Karpas-422 (cell line): ENCODE measurements around the gene ITPR1. TPM values are rescaled to one million over a fixed set of nuclear protein-coding genes. Genes with fewer than 3 reads are reported as not detected.

ENCODE experiments used
- DNase-seq: peaks from one replicate; pipeline ENCODE4 v3.0.0-alpha.2; 2015
- H2AFZ ChIP-seq: fragments of 200-600 bp; sonication (generic); 2 replicates; pipeline ENCODE4 v1.6.1; 2014; ENCODE audit warnings: antibody characterized with exemption, low read length, mixed read lengths
- H3K27ac ChIP-seq: fragments of 200-600 bp; sonication (generic); 2 replicates; pipeline ENCODE4 v1.5.1; 2014; ENCODE audit warnings: mild to moderate bottlenecking, low read length, moderate library complexity
- H3K27me3 ChIP-seq: fragments of 200-600 bp; sonication (generic); 2 replicates; pipeline ENCODE4 v1.6.1; 2014; ENCODE audit warnings: low read length, mixed read lengths
- H3K36me3 ChIP-seq: fragments of 200-600 bp; sonication (generic); 2 replicates; pipeline ENCODE4 v1.6.1; 2014; ENCODE audit warnings: low read length, mixed read lengths; ENCODE audit not compliant: insufficient read depth
- H3K4me1 ChIP-seq: fragments of 200-600 bp; sonication (generic); 2 replicates; pipeline ENCODE4 v1.6.1; 2014; ENCODE audit warnings: mild to moderate bottlenecking, low read length, mixed read lengths
- H3K4me2 ChIP-seq: fragments of 200-600 bp; sonication (generic); 2 replicates; pipeline ENCODE4 v1.6.1; 2014; ENCODE audit warnings: low read length, low read depth, mild to moderate bottlenecking; ENCODE audit not compliant: poor library complexity, severe bottlenecking
- H3K4me3 ChIP-seq: fragments of 200-600 bp; sonication (generic); 2 replicates; pipeline ENCODE4 v1.5.1; 2014; ENCODE audit warnings: mild to moderate bottlenecking, antibody characterized with exemption, low read length, mixed read lengths
- H3K79me2 ChIP-seq: fragments of 200-600 bp; sonication (generic); 2 replicates; pipeline ENCODE4 v1.6.1; 2014; ENCODE audit warnings: mild to moderate bottlenecking, low read length, mixed read lengths
- H3K9ac ChIP-seq: fragments of 200-600 bp; sonication (generic); 2 replicates; pipeline ENCODE4 v1.6.0; 2014; ENCODE audit warnings: low read length
- H3K9me2 ChIP-seq: fragments of 200-600 bp; sonication (generic), shearing (Covaris generic); replicated peaks from 2 replicates; pipeline ENCODE4 v1.6.0; 2014; ENCODE audit warnings: mild to moderate bottlenecking, low read length, moderate library complexity; ENCODE audit not compliant: insufficient read depth
- H3K9me3 ChIP-seq: fragments of 300-700, 200-600 bp; sonication (generic); 2 replicates; pipeline ENCODE4 v1.6.1; 2014; ENCODE audit warnings: low read length, mixed read lengths
- H4K20me1 ChIP-seq: fragments of 200-600 bp; sonication (generic); 2 replicates; pipeline ENCODE4 v1.6.1; 2014; ENCODE audit warnings: mild to moderate bottlenecking, antibody characterized with exemption, low read length, low read depth; ENCODE audit not compliant: insufficient read depth
- total RNA-seq: library from RNA; depleted of rRNA; stranded (reverse); fragments of >200 nt; shearing (Covaris generic); gene quantifications from 2 replicates; pipeline ENCODE4 v1.2.3, GENCODE V29; 2014; ENCODE audit warnings: low replicate concordance

ITPR1 gene
- total RNA-seq, 1 experiment from 2014 or later: 18.2 TPM

DNA sequence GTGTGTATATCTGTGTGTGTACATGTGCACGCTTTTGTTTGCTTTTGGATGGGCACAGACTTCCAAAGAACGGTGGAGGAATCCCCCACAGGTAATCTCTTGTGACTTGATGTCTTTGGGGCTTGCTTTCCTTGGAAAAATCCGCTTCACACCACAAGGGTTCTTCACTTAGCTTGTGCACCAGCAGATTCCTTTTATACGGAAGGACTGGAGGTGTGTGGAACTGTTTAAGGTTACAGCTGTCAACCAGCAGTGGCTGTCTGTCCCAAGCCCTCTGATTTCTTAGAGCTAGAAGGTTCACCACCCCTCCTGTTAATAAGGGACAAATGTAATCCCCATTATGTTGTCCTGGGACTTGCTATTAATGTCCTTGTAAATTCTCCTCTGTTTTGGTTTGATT, 193.5 kb downstream of the ITPR1 start:
- H3K9ac ChIP-seq: no peak overlapping the region
- no peaks in the 10 kb centered on the region for H3K4me1 ChIP-seq
- H3K79me2 ChIP-seq: no peaks in the 10 kb centered on the region
- no peaks in the 10 kb centered on the region for H3K36me3 ChIP-seq
- no peaks in the 10 kb centered on the region for H3K9me2 ChIP-seq
- no peaks in the 10 kb centered on the region for H3K9me3 ChIP-seq
- H2AFZ ChIP-seq: no peak overlapping the region
- H3K4me2 ChIP-seq: no peak overlapping the region
- no peaks in the 10 kb centered on the region for H4K20me1 ChIP-seq
- H3K27ac ChIP-seq: no peak overlapping the region
- H3K27me3 ChIP-seq: no peaks in the 10 kb centered on the region
- H3K4me3 ChIP-seq: no peak overlapping the region
- DNase-seq: no peak

DNA sequence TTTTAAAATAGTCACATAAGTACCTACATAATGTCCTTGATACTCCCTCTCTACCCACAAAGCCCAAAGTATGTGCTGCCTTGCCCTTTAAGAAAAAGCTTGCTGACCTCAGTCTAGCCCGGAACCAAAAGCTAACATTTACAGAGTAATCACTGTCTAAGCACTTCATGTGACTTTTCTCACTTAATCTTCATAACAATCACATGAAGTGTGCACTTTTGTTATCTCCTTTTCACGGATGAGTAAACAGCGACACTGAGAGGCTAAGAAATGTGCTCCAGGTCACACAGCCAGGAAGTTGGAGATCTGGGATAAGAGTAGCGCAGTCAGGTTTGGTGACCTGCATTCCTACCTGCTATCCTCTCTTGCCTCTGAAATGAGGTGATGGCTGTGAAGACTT, 194.0 kb downstream of the ITPR1 start:
- no peak overlapping the region for H2AFZ ChIP-seq
- H3K4me1 ChIP-seq: no peaks in the 10 kb centered on the region
- H3K9me2 ChIP-seq: no peaks in the 10 kb centered on the region
- no peaks in the 10 kb centered on the region for H4K20me1 ChIP-seq
- H3K79me2 ChIP-seq: no peaks in the 10 kb centered on the region
- H3K27me3 ChIP-seq: no peaks in the 10 kb centered on the region
- H3K4me2 ChIP-seq: no peak overlapping the region
- no peak overlapping the region for H3K4me3 ChIP-seq
- no peaks in the 10 kb centered on the region for H3K9me3 ChIP-seq
- H3K36me3 ChIP-seq: no peaks in the 10 kb centered on the region
- H3K27ac ChIP-seq: no peak overlapping the region
- no peak for DNase-seq
- no peak overlapping the region for H3K9ac ChIP-seq

DNA sequence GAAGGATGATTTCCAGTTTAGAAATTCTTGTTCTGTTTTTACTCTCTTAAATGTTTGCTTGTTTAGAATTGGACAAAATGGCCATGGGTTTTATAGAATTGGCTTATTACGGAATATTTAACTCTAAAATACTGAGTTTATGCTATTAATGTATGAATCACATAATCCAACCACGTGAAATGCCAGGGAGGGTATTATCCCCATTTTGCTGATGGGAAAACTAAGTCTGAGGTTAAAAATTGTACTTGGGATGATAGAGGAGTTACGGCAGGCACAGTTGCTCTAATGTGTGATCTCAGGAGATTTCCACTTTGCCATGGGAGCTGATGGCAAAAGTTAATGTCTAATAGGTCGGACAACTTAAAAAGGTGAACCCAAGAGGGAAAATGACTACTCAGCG, 194.4 kb downstream of the ITPR1 start:
- Histone ChIP-seq H3K9me2 (no peaks in the 10 kb centered on the region), H3K4me3 (no peak overlapping the region), H3K27me3 (no peaks in the 10 kb centered on the region), H3K9me3 (no peaks in the 10 kb centered on the region), H4K20me1 (no peaks in the 10 kb centered on the region), H3K79me2 (no peaks in the 10 kb centered on the region), H3K27ac (no peak overlapping the region), H3K9ac (no peak overlapping the region), H3K4me2 (no peak overlapping the region), H3K36me3 (no peaks in the 10 kb centered on the region), H2AFZ (no peak overlapping the region), H3K4me1 (no peaks in the 10 kb centered on the region)
- DNase-seq: no peak

DNA sequence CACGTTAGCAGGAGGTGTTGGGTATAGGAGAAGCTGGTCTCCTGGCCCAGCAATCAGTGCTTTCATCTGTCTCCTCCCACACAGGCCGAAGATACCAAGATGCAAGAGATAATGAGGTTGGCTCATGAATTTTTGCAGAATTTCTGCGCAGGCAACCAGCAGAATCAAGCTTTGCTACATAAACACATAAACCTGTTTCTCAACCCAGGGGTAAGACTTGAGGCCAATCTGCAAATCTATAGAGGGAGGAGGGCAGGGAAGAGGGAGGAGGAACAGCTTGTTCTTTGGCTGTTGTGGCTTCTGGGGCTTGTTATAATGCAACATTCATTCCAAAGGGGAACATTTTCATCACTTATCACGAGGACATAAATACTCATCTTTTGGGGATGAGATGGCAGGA, 195.3 kb downstream of the ITPR1 start:
- Histone ChIP-seq H3K4me3 (no peak overlapping the region), H3K4me2 (no peak overlapping the region), H3K36me3 (no peaks in the 10 kb centered on the region), H3K4me1 (no peaks in the 10 kb centered on the region), H3K9ac (no peak overlapping the region), H3K27me3 (no peaks in the 10 kb centered on the region), H3K79me2 (no peaks in the 10 kb centered on the region), H3K27ac (no peak overlapping the region), H2AFZ (no peak overlapping the region), H4K20me1 (no peaks in the 10 kb centered on the region), H3K9me2 (no peaks in the 10 kb centered on the region), H3K9me3 (no peaks in the 10 kb centered on the region)
- no peak for DNase-seq

- H3K4me3 ChIP-seq: no peak overlapping the region
- no peaks in the 10 kb centered on the region for H4K20me1 ChIP-seq
- no peak overlapping the region for H3K9ac ChIP-seq
- no peaks in the 10 kb centered on the region for H3K36me3 ChIP-seq
- H3K27me3 ChIP-seq: no peaks in the 10 kb centered on the region
- no peaks in the 10 kb centered on the region for H3K79me2 ChIP-seq
- H3K27ac ChIP-seq: no peak overlapping the region
- no peaks in the 10 kb centered on the region for H3K4me1 ChIP-seq
- H3K9me3 ChIP-seq: no peaks in the 10 kb centered on the region
- no peak for DNase-seq
- no peak overlapping the region for H2AFZ ChIP-seq
- H3K4me2 ChIP-seq: no peak overlapping the region
- H3K9me2 ChIP-seq: no peaks in the 10 kb centered on the region
Observed at GRCh38 chr3:4689021-4689420, 195.9 kb downstream of the ITPR1 start.

DNA sequence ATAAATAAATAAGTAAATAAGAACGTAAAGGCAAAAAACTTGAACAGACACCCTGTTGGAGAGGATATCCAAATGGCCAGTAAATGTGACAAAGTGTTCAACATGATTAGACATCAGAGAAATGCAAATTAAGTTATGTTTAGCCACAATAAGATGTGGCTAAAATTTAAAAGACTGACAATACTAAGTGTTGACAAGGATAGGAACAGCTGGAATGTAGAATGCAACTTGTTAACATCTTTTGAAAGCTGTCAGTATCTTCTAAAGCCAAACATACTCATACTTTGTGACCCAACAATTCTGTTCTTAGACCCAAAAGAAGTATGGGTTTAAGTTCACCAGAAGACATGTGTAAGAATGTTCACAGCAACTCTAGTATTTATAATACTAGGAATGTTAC, 197.1 kb downstream of the ITPR1 start:
- H3K36me3 ChIP-seq: no peaks in the 10 kb centered on the region
- no peak overlapping the region for H3K4me2 ChIP-seq
- no peak for DNase-seq
- H3K9me3 ChIP-seq: no peaks in the 10 kb centered on the region
- no peaks in the 10 kb centered on the region for H4K20me1 ChIP-seq
- no peaks in the 10 kb centered on the region for H3K9me2 ChIP-seq
- no peak overlapping the region for H3K27ac ChIP-seq
- no peak overlapping the region for H3K9ac ChIP-seq
- H3K79me2 ChIP-seq: no peaks in the 10 kb centered on the region
- H3K4me1 ChIP-seq: no peaks in the 10 kb centered on the region
- no peaks in the 10 kb centered on the region for H3K27me3 ChIP-seq
- H3K4me3 ChIP-seq: no peak overlapping the region
- no peak overlapping the region for H2AFZ ChIP-seq

- Histone ChIP-seq H3K36me3 (no peaks in the 10 kb centered on the region), H4K20me1 (no peaks in the 10 kb centered on the region), H2AFZ (no peak overlapping the region), H3K9me2 (no peaks in the 10 kb centered on the region), H3K9me3 (no peaks in the 10 kb centered on the region), H3K27ac (no peak overlapping the region), H3K4me1 (no peaks in the 10 kb centered on the region), H3K27me3 (no peaks in the 10 kb centered on the region), H3K4me3 (no peak overlapping the region), H3K4me2 (no peak overlapping the region), H3K9ac (no peak overlapping the region), H3K79me2 (no peaks in the 10 kb centered on the region)
- no peak for DNase-seq
Observed at GRCh38 chr3:4693620-4694019, 200.5 kb downstream of the ITPR1 start.

DNA sequence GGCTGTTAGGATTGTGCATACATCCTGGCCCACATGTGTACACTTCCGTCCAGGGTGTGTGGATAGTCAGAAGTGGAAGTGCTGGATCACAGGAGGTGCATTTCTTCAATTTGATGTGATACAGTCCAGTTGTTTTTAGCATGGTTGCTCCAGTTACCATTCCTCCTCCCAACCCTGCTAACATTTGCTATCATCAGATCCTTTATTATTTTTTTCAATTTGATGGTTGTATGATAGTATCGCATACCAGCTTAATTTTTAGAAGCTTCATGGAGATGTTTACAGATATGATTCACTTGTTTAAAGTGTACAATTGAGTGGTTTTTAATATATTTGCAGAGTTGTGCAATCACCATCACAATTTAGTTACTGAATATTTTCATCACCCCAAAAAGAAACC, 202.7 kb downstream of the ITPR1 start:
- no peak for DNase-seq
- H3K27ac ChIP-seq: no peak overlapping the region
- H4K20me1 ChIP-seq: no peaks in the 10 kb centered on the region
- no peaks in the 10 kb centered on the region for H3K79me2 ChIP-seq
- no peaks in the 10 kb centered on the region for H3K36me3 ChIP-seq
- no peak overlapping the region for H3K9ac ChIP-seq
- no peaks in the 10 kb centered on the region for H3K9me3 ChIP-seq
- H2AFZ ChIP-seq: no peak overlapping the region
- no peak overlapping the region for H3K4me2 ChIP-seq
- no peaks in the 10 kb centered on the region for H3K27me3 ChIP-seq
- H3K9me2 ChIP-seq: no peaks in the 10 kb centered on the region
- H3K4me1 ChIP-seq: no peaks in the 10 kb centered on the region
- H3K4me3 ChIP-seq: no peak overlapping the region

DNA sequence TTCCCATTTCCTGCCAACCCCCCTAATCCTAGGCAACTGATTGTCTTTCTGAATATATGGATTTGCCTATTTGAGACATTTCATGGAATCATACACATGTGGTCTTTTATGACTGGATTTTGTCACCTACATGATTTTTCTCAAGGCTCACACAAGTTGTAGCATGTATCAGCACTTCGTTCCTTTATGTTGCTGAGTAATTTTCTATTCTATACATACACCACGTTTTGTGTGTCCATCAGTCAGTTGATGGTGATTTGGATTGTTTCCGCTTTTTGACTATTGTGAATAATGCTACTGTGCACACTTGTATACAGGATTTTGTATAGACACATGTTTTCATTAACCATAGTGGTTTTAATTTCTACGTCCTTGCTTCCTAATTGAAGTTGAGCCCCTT, 203.1 kb downstream of the ITPR1 start:
- no peak for DNase-seq
- Histone ChIP-seq H4K20me1 (no peaks in the 10 kb centered on the region), H3K27me3 (no peaks in the 10 kb centered on the region), H3K4me1 (no peaks in the 10 kb centered on the region), H3K9me2 (no peaks in the 10 kb centered on the region), H3K4me2 (no peak overlapping the region), H3K9me3 (no peaks in the 10 kb centered on the region), H3K9ac (no peak overlapping the region), H2AFZ (no peak overlapping the region), H3K79me2 (no peaks in the 10 kb centered on the region), H3K27ac (no peak overlapping the region), H3K4me3 (no peak overlapping the region), H3K36me3 (no peaks in the 10 kb centered on the region)
